NOMO-1 treated with DMSO at 0.1 percent for 48 hours (cell line): ENCODE data around the gene THPO.
A peak's percentile ranks its signal among the peaks of the same experiment; 100 is the strongest.
"Not testable (repeated sequence)": the region's sequence is repeated elsewhere in the genome, so short reads cannot be mapped to it uniquely, and the experiment has no call there.

ENCODE experiments used
- DNase-seq: peaks from one replicate; lab custom pipeline; 2025; ENCODE audit not compliant: unreplicated experiment; lab: John Stamatoyannopoulos, UW

The THPO gene

GRCh38 chr3:184351511-184352148 is 26.4 kb downstream of the THPO start:
- DNase-seq = no peak

- DNase-seq = no peak
Observed at GRCh38 chr3:184350618-184351017, 27.4 kb downstream of the THPO start.

GRCh38 chr3:184349563-184350470 is 28.2 kb downstream of the THPO start:
- DNase-seq = no peak

GRCh38 chr3:184348057-184348382 is 30.0 kb downstream of the THPO start:
- no peak for DNase-seq

- no peak for DNase-seq
Observed at GRCh38 chr3:184347321-184348056, 30.5 kb downstream of the THPO start.

- no peak for DNase-seq
Observed at GRCh38 chr3:184346480-184347190, 31.4 kb downstream of the THPO start.

- peak; percentile 19 for DNase-seq
Observed at GRCh38 chr3:184345317-184346144, 32.5 kb downstream of the THPO start.

GRCh38 chr3:184344579-184345316 is 33.3 kb downstream of the THPO start:
- DNase-seq = no peak

GRCh38 chr3:184343200-184343876 is 34.7 kb downstream of the THPO start:
- DNase-seq = no peak

- no peak for DNase-seq
Observed at GRCh38 chr3:184341925-184342324, 36.1 kb downstream of the THPO start.

GRCh38 chr3:184339451-184340135 is 38.4 kb downstream of the THPO start:
- not testable (repeated sequence) for DNase-seq

- DNase-seq = no peak
Observed at GRCh38 chr3:184339001-184339400, 39.0 kb downstream of the THPO start.

- no peak for DNase-seq
Observed at GRCh38 chr3:184338511-184338945, 39.5 kb downstream of the THPO start.

- DNase-seq = no peak
Observed at GRCh38 chr3:184337981-184338380, 40.0 kb downstream of the THPO start.

GRCh38 chr3:184337399-184337714 is 40.6 kb downstream of the THPO start, which contains the start of gene FAM131A:
Gene FAM131A (plus strand): TSS chr3:184337600. CDS start chr3:184337631, 31 bp downstream.
- DNase-seq = no peak

GRCh38 chr3:184336547-184337398 is 41.2 kb downstream of the THPO start:
- peak; percentile 21 for DNase-seq
